HG03378 (cell line): ENCODE results near the gene TTBK1.

Experiments
- ATAC-seq: cut with Tn5 transposase; IDR thresholded peaks from one replicate; pipeline ENCODE4 v1.9.1; 2021; ENCODE audit warnings: mild to moderate bottlenecking, moderate library complexity; ENCODE audit not compliant: unreplicated experiment

The TTBK1 gene

DNA sequence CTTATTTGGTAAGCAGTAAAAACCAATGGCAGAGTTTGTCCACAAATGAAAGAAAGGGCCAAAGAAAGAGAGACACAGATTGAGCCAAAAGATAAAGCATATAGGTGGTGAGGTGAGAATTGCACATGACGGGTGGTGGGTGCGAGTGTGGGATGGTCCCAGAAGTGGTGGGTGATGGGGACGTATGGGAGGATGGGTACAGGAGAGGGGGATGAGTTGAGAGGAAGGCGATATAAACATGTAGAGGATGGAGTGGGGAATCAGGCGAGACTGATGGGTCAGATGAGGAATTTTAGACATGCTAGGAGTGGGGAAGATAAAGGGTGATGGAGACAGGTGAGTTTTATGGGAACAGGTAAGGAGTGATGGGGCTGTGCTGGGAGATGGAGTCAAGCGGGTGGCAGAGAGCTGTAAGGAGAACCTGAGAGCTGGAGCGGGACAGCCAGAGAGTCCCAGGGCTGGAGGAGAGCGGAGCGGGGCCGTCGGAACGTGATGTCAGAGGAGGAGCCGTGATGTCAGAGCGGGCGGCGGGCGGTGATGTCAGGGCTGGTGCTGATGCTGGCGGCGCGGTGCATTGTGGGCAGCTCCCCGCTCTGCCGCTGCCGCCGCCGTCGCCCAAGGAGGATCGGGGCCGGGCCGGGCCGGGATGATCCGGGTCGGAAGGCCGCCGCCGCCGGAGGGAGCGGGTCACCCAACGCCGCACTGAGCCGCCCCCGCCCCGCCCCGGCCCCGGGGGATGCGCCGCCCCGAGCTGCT lies at the start of gene TTBK1:
TTBK1 (plus strand) TSS at position 574 of the 756 bp plus-strand sequence. CDS start 3,180 bp downstream, outside the sequence.
- no peak for ATAC-seq

DNA sequence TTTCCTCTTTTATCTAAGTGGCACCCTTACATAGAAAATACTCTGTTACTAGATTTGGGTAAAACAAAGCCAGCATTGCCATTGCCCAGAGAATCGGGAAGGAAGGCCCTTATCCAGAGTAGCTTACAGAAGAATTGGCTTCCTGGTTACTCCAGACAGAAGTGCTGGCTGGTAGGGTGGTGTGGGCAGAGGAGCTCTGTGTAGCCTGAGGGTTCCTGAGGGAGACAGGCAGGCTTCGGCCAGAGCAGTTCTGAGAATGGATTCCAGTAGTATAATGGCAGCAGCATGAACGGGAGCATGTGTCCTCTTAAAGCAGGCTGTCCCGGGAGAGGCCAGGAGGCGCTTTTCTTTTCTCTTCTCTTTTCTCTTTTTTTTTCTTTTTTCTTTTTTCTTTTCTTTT lies 49.4 kb upstream of the TTBK1 start:
- no peak for ATAC-seq

DNA sequence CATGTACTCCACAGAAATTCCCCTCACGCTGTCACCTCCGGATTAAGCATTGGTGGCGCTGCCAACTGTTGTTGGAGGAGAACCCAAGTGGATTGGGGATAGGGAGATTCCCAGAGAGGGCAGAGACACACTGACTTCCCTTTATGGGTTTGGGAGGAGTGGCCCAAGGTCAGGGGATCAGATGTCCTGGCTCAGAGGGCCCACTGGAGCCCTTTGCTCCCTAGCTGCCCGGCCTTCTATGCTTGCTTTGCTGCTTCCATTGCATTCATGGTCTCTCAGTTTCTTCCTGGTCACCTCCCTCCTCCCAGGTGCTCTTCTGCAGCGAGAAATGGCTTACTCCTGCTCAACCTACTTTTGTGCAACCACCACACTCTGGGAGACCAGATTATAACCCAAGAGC lies 46.9 kb upstream of the TTBK1 start:
- ATAC-seq, result no peak

DNA sequence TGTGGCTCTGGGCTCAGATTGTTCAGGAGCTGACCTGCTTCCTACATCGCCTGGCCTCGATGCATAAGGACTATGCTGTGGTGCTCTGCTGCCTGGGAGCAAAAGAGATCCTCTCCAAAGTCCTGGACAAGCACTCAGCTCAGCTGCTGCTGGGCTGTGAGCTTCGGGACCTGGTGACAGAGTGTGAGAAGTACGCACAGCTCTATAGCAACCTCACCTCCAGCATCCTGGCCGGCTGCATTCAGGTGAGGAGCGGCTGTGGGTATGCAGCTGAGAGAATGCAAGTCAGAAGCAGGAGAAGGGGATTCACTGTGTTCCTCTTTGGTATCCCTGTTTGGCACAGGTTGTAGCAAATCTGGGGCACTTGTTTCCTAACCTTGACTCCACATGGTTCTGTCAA lies 43.4 kb upstream of the TTBK1 start:
- no peak for ATAC-seq

DNA sequence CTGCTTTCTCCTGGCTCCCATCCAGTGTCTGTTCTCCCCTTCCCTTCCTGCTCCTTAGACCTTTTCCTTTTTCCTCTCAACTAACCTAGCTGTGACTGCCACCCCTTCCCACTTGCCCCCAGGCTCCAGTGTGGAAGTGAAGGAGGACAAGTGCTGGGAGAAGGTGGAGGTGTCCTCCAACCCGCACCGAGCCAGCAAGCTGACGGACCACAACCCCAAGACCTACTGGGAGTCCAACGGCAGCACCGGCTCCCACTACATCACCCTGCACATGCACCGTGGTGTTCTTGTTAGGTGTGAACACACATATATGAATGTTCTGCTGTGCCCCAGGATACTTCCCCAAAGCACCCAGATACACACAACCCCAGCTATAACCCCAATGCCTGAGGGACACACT lies 42.7 kb upstream of the TTBK1 start:
- ATAC-seq, result no peak

DNA sequence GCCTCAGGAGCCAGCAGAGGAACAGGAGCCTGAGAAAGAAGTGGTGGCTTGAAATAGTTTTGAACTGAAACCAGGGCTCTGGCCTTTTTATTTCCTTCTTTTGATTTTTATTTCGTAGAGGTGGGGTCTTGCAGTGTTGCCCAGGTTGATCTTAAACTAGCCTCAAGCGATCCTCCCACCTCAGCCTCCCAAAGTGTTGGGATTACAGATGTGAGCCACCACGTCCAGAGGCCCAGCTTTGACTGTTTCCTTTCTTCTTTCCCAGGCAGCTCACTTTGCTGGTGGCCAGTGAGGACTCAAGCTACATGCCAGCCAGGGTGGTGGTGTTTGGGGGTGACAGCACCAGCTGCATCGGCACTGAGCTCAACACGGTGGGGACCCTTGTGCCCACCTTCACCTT lies 40.8 kb upstream of the TTBK1 start:
- no peak for ATAC-seq

DNA sequence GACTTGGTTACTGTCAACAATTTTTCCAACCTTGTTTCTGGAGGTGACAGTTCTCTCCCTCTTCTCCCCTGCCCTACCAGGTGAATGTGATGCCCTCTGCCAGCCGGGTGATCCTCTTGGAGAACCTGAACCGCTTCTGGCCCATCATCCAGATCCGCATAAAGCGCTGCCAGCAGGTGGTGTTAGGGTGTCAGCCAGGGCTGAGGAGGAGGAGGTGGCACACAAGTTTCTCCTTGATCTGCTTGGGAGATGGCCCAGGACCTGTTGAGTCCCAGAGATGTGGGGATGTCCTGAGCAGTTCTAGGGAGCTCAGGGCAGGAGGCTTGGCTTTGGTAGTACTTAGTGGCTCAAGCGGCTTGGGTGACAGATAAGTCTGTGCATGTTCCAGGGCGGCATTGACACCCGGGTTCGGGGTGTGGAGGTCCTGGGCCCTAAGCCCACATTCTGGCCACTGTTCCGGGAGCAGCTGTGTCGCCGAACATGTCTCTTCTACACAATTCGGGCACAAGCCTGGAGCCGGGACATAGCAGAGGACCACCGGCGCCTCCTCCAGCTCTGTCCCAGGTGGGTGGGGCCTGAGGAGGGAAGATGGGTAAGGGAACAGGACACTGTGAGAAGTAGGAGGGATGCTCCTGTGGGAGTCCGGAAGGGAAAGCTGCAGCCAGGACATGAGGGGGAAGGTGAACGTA lies 40.1 kb upstream of the TTBK1 start:
- ATAC-seq, result no peak

DNA sequence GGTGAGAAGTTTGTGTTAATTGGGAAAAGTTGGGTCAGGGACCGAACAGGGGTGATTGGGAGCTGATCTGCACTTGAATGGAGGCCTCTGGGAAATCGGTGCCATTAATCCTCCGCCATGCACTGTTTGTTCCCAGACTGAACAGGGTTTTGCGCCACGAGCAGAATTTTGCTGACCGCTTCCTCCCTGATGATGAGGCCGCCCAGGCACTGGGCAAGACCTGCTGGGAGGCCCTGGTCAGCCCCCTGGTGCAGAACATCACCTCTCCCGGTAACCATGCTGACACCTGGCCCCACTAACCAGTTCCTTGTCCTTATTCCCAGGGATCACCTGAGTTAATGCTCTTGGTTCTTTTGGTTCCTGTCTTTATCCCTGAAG lies 39.6 kb upstream of the TTBK1 start:
- ATAC-seq, result no peak

DNA sequence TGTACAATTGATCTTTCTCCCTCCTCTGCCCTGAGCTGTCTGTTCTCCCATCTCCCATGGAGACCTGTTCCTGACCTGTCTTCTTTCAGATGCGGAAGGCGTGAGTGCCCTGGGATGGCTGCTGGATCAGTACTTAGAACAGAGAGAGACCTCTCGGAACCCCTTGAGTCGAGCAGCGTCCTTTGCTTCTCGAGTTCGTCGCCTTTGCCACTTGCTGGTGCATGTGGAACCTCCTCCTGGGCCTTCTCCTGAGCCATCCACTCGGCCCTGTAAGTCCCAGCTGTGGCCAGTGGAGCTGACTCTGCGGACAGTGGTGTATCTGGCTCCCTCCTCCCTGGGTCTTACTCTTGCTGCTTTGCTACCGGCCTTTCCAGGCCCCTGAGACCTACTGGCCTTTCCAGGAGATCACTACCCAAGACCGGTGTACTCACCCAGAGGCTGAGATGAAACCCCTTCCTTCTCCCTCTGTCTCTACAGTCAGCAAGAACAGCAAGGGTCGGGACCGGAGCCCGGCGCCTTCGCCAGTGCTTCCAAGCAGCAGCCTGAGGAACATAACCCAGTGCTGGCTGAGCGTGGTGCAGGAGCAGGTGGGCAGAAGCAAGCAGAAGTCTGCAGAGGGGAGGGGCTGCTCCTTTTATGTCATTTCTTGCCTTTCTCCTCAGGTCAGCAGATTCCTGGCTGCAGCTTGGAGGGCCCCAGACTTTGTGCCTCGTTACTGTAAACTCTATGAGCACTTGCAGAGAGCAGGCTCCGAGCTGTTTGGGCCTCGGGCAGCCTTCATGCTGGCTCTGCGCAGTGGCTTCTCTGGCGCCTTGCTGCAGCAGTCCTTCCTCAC lies 38.8 kb upstream of the TTBK1 start:
- no peak for ATAC-seq

DNA sequence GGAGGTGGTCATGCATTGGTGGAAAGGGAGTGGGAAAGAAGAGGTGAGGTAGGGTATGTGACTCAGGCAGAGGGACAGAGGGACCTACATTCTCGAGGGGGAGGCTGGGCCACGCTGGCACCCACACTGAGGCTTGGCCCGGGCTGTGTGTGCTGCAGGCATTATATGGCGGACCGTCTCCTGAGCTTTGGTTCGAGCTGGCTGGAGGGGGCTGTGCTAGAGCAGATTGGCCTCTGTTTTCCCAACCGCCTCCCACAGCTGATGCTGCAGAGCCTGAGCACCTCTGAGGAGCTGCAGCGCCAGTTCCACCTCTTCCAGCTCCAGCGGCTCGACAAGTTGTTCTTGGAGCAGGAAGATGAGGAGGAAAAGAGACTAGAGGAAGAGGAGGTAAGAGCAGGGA lies 37.4 kb upstream of the TTBK1 start:
- ATAC-seq, result no peak

DNA sequence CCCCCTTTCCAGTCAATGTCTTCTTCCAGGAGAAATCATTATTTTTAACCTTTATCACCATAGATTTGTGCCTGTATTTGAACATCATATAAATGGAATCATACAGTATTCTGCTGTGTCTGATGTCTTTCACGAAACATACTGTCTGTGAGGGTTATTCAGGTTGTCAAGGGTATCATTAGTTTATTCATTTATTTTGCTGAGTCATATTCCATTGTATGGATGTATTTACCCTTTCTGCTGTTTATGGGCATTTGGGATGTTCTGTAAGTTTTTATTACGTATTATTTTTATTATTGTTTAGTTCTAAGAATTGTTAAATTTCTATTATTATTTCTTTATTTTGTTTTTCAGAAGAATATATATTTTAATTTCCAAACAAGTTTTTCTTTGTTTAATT lies 36.0 kb upstream of the TTBK1 start:
- ATAC-seq, result no peak

DNA sequence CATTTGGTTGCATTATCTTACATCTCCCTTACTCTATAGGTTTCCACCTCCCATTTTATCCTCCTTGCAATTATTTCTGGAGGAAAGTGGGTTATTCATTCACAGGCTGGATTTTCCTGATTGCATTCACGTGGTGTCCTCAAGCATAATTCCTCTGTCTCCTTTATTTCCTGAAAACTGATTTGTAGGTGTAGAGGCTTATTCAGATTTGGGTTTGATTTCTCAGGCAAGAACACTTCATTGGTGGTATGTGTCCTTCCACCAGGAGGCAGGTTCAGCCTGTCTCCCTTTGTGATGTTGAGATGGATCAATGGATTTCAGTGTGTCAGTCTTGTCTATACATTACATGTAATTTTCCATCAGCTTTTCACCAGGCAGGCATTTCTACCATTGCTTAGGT lies 31.3 kb upstream of the TTBK1 start:
- no peak for ATAC-seq

DNA sequence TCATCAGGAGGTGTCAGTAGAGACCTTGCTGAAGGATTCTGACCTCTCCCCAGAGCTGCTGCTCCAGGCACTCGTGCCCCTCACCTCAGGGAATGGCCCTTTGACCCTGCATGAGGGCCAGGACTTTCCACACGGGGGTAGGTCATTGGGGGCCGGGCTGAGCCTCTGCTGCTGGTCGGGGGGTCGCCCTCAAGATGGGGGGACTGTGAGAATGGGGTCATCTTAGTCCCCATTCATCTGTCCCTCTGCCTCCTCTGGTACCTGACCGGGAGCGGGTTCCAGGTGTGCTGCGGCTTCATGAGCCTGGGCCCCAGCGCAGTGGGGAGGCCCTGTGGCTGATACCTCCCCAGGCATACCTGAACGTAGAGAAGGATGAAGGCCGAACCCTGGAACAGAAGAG lies 29.9 kb upstream of the TTBK1 start:
- no peak for ATAC-seq

DNA sequence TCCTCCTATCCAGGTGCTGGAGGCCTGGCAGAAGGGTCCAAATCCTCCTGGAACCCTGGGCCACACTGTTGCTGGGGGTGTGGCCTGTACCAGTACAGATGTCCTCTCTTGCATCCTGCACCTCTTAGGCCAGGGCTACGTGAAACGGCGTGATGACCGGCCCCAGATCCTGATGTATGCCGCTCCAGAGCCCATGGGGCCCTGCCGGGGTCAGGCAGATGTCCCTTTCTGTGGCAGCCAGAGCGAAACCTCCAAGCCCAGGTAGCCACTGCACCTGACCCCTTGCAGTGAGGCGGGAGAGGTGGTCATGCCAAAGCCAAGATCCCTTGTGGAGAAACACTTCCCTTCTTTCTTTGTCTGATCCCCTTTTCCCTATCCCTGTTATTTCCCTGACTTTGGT lies 28.2 kb upstream of the TTBK1 start:
- no peak for ATAC-seq

DNA sequence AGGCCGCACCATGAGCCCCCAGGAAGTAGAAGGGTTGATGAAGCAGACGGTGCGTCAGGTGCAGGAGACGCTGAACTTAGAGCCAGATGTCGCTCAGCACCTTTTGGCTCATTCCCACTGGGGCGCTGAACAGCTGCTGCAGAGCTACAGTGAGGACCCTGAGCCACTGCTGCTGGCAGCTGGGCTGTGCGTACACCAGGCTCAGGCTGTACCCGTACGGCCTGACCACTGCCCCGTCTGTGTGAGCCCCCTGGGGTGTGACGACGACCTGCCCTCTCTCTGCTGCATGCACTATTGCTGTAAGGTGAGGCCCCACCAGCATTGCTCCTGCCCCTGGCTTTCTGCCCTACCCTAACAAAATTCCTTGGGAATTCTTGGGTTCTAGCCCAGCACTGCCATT lies 27.1 kb upstream of the TTBK1 start:
- no peak for ATAC-seq

DNA sequence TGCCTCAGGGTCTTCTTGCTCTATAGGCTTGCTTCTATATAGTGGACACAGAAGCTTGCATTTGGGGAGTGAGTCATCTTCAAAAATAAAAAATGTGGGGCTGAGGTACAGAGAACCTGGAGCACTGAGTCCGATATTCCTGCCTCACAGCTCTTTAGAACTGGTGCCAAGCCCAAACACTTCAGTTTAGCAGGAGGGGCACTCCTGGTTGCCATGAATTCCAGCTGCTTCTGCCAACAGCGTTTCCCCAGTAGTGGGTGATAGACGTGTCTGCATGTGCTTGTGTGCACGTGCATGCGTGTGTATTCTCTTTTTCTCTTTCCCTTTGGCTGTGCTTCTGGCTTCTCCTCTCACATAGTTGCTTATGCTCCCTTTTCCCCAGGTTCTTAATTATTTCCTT lies 25.9 kb upstream of the TTBK1 start:
- no peak for ATAC-seq

DNA sequence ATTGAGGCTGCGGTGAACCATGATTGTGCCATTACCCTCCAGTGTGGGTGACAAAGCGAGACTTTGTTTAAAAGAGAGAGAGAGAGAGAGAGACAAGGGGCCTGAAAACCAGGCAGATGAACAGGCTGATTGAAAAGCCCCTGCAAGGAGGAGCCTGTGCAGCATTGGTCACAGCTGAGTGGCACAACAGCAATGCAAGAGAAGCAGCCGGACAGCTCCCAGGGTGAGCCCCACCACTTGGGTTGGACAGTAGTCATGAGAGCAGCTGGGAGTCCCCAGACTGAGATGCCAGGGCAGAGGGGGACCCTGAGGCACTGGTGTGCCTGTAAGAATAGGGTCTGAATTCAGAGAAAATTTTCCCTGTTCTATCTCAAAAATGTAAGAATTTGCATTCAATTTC lies 24.2 kb upstream of the TTBK1 start:
- ATAC-seq, result no peak

DNA sequence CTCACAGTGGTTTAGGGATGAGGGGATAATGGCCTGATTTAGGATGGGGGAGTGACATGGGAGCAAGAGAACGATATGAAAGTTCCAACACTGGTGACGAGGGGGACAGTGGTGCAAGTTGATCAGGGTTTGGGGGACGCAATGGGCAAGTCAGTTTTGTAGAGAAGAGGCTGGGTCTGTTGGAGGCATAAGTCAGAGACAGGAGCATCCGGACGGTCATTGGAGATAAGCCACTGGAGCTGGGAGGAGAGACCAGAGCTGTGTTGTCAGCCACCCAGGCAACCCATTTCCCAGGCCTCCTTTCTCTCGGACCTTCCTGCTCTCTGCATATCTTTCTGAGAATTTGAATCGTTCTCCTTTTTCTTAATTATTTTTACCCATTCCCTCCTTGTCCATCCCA lies 23.5 kb upstream of the TTBK1 start:
- no peak for ATAC-seq

DNA sequence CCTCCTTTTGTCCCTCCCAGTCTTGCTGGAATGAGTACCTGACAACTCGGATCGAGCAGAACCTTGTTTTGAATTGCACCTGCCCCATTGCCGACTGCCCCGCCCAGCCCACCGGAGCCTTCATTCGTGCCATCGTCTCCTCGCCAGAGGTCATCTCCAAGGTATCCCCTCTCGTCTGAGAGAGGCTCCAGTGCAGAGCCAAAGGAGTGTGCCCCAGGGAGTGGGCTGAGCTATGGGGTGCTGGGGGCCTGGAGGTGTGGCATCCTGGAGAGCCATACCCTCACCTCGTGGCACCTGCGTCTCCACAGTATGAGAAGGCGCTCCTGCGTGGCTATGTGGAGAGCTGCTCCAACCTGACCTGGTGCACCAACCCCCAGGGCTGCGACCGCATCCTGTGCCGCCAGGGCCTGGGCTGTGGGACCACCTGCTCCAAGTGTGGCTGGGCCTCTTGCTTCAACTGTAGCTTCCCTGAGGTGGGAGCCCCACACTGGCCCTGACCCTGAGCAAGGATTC lies 22.8 kb upstream of the TTBK1 start:
- ATAC-seq, result no peak

DNA sequence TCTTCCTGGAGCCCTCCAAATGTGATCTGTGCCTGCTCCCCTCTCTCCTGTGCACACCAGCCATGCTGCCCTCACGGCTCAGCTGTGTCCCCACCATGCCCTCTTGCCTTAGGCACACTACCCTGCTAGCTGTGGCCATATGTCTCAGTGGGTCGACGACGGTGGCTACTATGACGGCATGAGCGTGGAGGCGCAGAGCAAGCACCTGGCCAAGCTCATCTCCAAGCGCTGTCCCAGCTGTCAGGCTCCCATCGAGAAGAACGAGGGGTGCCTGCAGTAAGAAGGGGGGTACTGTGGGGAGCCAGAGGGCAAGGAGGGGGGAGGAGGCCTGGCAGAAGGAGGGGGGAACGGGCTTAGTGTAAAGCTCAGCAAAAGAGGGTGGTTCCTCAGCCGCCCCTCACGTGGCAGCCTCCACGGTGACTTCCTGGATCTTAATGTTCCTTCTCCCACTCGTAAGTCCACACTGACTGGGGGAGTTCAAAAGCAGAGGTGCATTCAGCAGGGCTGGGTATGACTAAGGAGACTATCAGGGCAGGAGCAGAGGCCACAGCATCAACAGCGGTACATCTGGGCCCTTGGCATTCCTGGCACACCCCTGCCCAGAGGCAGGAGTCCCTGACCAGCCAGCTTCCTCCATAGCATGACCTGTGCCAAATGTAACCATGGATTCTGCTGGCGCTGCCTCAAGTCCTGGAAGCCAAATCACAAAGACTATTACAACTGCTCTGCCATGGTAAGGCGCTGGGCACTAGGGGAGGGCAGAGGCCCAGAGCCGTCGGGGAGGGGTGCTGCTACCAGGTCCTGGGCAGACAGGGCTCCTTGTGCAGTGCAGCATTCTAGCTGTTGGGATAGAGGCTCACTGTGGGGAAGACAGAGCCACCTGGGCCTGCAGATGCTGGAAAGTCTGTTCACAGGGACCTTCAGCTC lies 22.0 kb upstream of the TTBK1 start:
- no peak for ATAC-seq
